ENCODE results near the gene IL34. TPM values are rescaled to one million over a fixed set of nuclear protein-coding genes. Genes with fewer than 3 reads are reported as not detected.

The IL34 gene
- total and polyA plus RNA-seq, 2 donors from 2014 or later, result 5.9 to 7.4 TPM

- Histone ChIP-seq H3K9ac (ENCODE audit: low read length in 3 of 3) (no peak overlapping the region), H3K4me1 (ENCODE audit: control insufficient read depth in 2 of 3, insufficient read depth in 2 of 3, low read depth in 1 of 3, low read length in 3 of 3) (peaks cover 0 to 6% (median 0%) of the 10 kb centered on the region in 3 donors), H3K36me3 (ENCODE audit: control insufficient read depth in 2 of 3, insufficient read depth in 3 of 3, low read length in 3 of 3) (no peaks in the 10 kb centered on the region), H3K4me3 (ENCODE audit: low read length in 3 of 3) (no peak overlapping the region), H3K27me3 (ENCODE audit: control insufficient read depth, insufficient read depth, low read length) (no peaks in the 10 kb centered on the region), H3K27ac (ENCODE audit: low read depth in 2 of 2, low read length in 2 of 2) (no peak overlapping the region), H3K9me3 (ENCODE audit: control insufficient read depth in 2 of 3, insufficient read depth in 1 of 3, low read length in 3 of 3) (no peaks in the 10 kb centered on the region)
- intact Hi-C loops (cut with DNase I), result loop anchor here (10.0 kb wide), 1 partner anchor 118 kb away; no protein-coding TSS in a partner anchor
- FAIRE-seq, result no peak
- TF ChIP-seq CTCF (IDR thresholded peaks at IDR 0.05; ENCODE audit: borderline replicate concordance, extremely low read depth, insufficient read depth), result no peak
- no peak for DNase-seq
Measured at GRCh38 chr16:70652322-70652721, 6.0 kb downstream of the IL34 start.

GRCh38 chr16:70653406-70653805, 7.0 kb downstream of the IL34 start:
- Histone ChIP-seq H3K27ac (ENCODE audit: low read depth in 2 of 2, low read length in 2 of 2) (no peak overlapping the region), H3K9ac (ENCODE audit: low read length in 3 of 3) (peak overlapping the region in 1 of 3 donors; percentile 56), H3K36me3 (ENCODE audit: control insufficient read depth in 2 of 3, insufficient read depth in 3 of 3, low read length in 3 of 3) (no peaks in the 10 kb centered on the region), H3K9me3 (ENCODE audit: control insufficient read depth in 2 of 3, insufficient read depth in 1 of 3, low read length in 3 of 3) (no peaks in the 10 kb centered on the region), H3K27me3 (ENCODE audit: control insufficient read depth, insufficient read depth, low read length) (no peaks in the 10 kb centered on the region), H3K4me3 (ENCODE audit: low read length in 3 of 3) (peak overlapping the region in 1 of 3 donors; percentile 50), H3K4me1 (ENCODE audit: control insufficient read depth in 2 of 3, insufficient read depth in 2 of 3, low read depth in 1 of 3, low read length in 3 of 3) (peaks cover 0 to 6% (median 0%) of the 10 kb centered on the region in 3 donors)
- no peak for TF ChIP-seq CTCF (IDR thresholded peaks at IDR 0.05; ENCODE audit: borderline replicate concordance, extremely low read depth, insufficient read depth)
- intact Hi-C loops (cut with DNase I), result loop anchor here (10.0 kb wide), 1 partner anchor 119 kb away; no protein-coding TSS in a partner anchor
- FAIRE-seq, result no peak
- DNase-seq, result no peak

- Histone ChIP-seq H3K27me3 (ENCODE audit: control insufficient read depth, insufficient read depth, low read length) (no peaks in the 10 kb centered on the region), H3K4me3 (ENCODE audit: low read length in 3 of 3) (peak overlapping the region; percentile 36 to 52 (median 50)), H3K27ac (ENCODE audit: low read depth in 2 of 2, low read length in 2 of 2) (no peak overlapping the region), H3K36me3 (ENCODE audit: control insufficient read depth in 2 of 3, insufficient read depth in 3 of 3, low read length in 3 of 3) (no peaks in the 10 kb centered on the region), H3K9me3 (ENCODE audit: control insufficient read depth in 2 of 3, insufficient read depth in 1 of 3, low read length in 3 of 3) (no peaks in the 10 kb centered on the region), H3K9ac (ENCODE audit: low read length in 3 of 3) (peak overlapping the region in 1 of 3 donors; percentile 56), H3K4me1 (ENCODE audit: control insufficient read depth in 2 of 3, insufficient read depth in 2 of 3, low read depth in 1 of 3, low read length in 3 of 3) (peaks cover 0 to 6% (median 0%) of the 10 kb centered on the region in 3 donors)
- intact Hi-C loops (cut with DNase I), result loop anchor here (10.0 kb wide), 1 partner anchor 119 kb away; no protein-coding TSS in a partner anchor
- FAIRE-seq (peak; percentile 97), DNase-seq (peak; percentile 79 to 94 (median 90))
- TF ChIP-seq CTCF (IDR thresholded peaks at IDR 0.05; ENCODE audit: borderline replicate concordance, extremely low read depth, insufficient read depth), result peak; percentile 99
Measured at GRCh38 chr16:70653809-70654771, 7.7 kb downstream of the IL34 start.

All from kidney (tissue), 14 donors.